Coronary artery (tissue), 2 donors: ENCODE results near the gene ANKS1B.

Source experiments
- DNase-seq: peaks from one replicate; pipeline ENCODE4 v3.0.0-alpha.2; 2017; ENCODE audit warnings: low spot score
- H3K27ac ChIP-seq, 2 donors: fragments of 200-600 bp; sonication (generic); one replicate each; pipeline ENCODE4 v1.5.1; 2016 to 2019
- H3K4me3 ChIP-seq: fragments of 200-600 bp; sonication (generic); 2 replicates; pipeline ENCODE4 v1.5.1; 2016; ENCODE audit warnings: mild to moderate bottlenecking, moderate library complexity
- CTCF ChIP-seq: fragments of 200-600 bp; sonication (generic); IDR thresholded peaks from one replicate; pipeline ENCODE4 v1.5.1; 2019; ENCODE audit warnings: antibody characterized with exemption

ANKS1B gene

GRCh38 chr12:99005601-99006000 is 979.1 kb downstream of the ANKS1B start:
- no peak overlapping the region for H3K27ac ChIP-seq
- no peak for TF ChIP-seq CTCF
- H3K4me3 ChIP-seq, result no peak overlapping the region
- no peak for DNase-seq

GRCh38 chr12:99004799-99005466 is 979.8 kb downstream of the ANKS1B start:
- Histone ChIP-seq H3K27ac (no peak overlapping the region), H3K4me3 (no peak overlapping the region)
- no peak for DNase-seq
- TF ChIP-seq CTCF, result no peak

GRCh38 chr12:99002731-99003130 is 982.0 kb downstream of the ANKS1B start:
- Histone ChIP-seq H3K27ac (no peak overlapping the region), H3K4me3 (no peak overlapping the region)
- no peak for TF ChIP-seq CTCF
- no peak for DNase-seq

- DNase-seq, result no peak
- H3K27ac ChIP-seq, result no peak overlapping the region
- TF ChIP-seq CTCF, result no peak
- no peak overlapping the region for H3K4me3 ChIP-seq
These were observed 982.6 kb downstream of the ANKS1B start for GRCh38 chr12:99002156-99002555.

GRCh38 chr12:98999559-98999958 is 985.2 kb downstream of the ANKS1B start:
- Histone ChIP-seq H3K4me3 (no peak overlapping the region), H3K27ac (no peak overlapping the region)
- no peak for DNase-seq
- no peak for TF ChIP-seq CTCF

GRCh38 chr12:98998697-98999299 is 985.9 kb downstream of the ANKS1B start:
- peak; percentile 36 for TF ChIP-seq CTCF
- DNase-seq, result no peak
- no peak overlapping the region for H3K27ac ChIP-seq
- H3K4me3 ChIP-seq, result no peak overlapping the region

GRCh38 chr12:98997899-98998298 is 986.8 kb downstream of the ANKS1B start:
- no peak for DNase-seq
- H3K27ac ChIP-seq, result no peak overlapping the region
- no peak overlapping the region for H3K4me3 ChIP-seq
- no peak for TF ChIP-seq CTCF
